ENCODE measurements around the gene SRD5A2.
A peak's percentile ranks its signal among the peaks of the same experiment; 100 is the strongest.

The SRD5A2 gene

DNA sequence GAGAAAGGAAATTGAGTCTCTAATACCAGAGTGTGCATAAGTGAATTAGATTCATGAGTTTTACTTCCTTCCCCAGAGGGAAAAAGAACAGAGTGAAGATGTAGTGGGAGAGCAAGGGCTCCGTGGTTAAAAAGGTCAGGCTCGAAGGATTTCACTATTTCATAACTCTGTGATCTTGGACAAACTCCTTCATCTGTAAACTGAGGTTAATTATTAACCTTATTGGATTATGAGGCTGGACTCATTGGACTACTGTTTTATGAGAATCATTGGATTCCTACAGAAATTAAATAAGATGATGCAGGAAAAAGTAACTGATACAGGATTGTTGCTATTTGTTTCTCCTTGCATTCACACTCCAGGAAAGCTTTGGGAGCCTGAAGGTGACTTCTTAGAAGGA lies 45.0 kb downstream of the SRD5A2 start:
- H3K9me3 ChIP-seq (ENCODE audit: severe bottlenecking): no peaks in the 10 kb centered on the region
- H3K4me1 ChIP-seq (ENCODE audit: insufficient read depth, poor library complexity, severe bottlenecking): peaks cover 5% of the 10 kb centered on the region
- no peak overlapping the region for H3K27ac ChIP-seq (ENCODE audit: poor library complexity, severe bottlenecking)
- H3K36me3 ChIP-seq (ENCODE audit: low read depth): no peaks in the 10 kb centered on the region
- no peaks in the 10 kb centered on the region for H3K27me3 ChIP-seq (ENCODE audit: insufficient read depth, poor library complexity, severe bottlenecking)
- ATAC-seq (ENCODE audit: low read depth): no peak
- H3K4me3 ChIP-seq (ENCODE audit: severe bottlenecking): no peak overlapping the region
- TF ChIP-seq CTCF (IDR thresholded peaks at IDR 0.05; ENCODE audit: poor library complexity, severe bottlenecking): no peak
- no peak for DNase-seq (ENCODE audit: low spot score)

DNA sequence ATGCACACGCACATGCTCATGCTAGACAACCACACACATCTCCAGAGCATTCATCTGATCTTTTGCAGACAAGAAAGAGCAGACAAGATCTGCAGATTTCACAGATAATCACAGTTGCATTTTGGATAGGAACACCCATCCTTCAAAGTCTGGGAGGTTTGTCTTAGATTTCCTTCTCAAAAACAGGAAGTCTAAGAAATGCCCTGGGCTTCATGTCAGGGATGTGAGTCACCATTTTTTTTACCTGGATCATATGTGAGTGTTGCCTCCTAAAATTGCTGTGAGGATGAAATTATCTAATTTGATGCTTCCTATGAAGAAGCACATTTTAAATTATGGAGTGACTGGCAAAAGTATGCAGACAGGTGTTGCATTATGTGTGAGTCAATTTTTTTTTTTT lies 46.1 kb downstream of the SRD5A2 start:
- Histone ChIP-seq H3K9me3 (ENCODE audit: severe bottlenecking) (no peaks in the 10 kb centered on the region), H3K27ac (ENCODE audit: poor library complexity, severe bottlenecking) (peak overlapping the region; percentile 15), H3K36me3 (ENCODE audit: low read depth) (no peaks in the 10 kb centered on the region), H3K27me3 (ENCODE audit: insufficient read depth, poor library complexity, severe bottlenecking) (no peaks in the 10 kb centered on the region), H3K4me3 (ENCODE audit: severe bottlenecking) (no peak overlapping the region), H3K4me1 (ENCODE audit: insufficient read depth, poor library complexity, severe bottlenecking) (peaks cover 5% of the 10 kb centered on the region)
- ATAC-seq (ENCODE audit: low read depth) (peak; percentile 91), DNase-seq (ENCODE audit: low spot score) (no peak)
- TF ChIP-seq CTCF (IDR thresholded peaks at IDR 0.05; ENCODE audit: poor library complexity, severe bottlenecking): no peak

DNA sequence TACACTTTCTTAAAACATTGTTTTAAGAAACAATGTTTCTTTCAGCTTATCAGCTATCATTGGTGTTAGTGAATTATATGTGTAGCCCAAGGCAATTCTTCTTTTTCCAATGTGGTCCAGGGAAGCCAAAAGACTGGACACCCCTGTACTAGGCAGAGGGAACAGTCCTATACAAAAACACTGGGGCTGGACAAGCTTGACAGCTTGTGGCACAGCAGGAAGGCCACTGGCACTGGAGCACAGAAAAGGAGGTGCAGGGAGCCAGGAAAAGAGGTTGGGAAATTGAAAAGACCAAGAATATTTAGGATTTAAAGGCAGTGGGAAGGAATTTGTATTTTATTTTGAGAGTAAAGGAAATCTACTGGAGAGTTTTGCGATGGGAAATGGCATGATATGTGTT lies 47.7 kb downstream of the SRD5A2 start:
- H3K27me3 ChIP-seq (ENCODE audit: insufficient read depth, poor library complexity, severe bottlenecking): no peaks in the 10 kb centered on the region
- ATAC-seq (ENCODE audit: low read depth) (no peak), DNase-seq (ENCODE audit: low spot score) (no peak)
- no peak overlapping the region for H3K27ac ChIP-seq (ENCODE audit: poor library complexity, severe bottlenecking)
- peaks cover 5% of the 10 kb centered on the region for H3K4me1 ChIP-seq (ENCODE audit: insufficient read depth, poor library complexity, severe bottlenecking)
- no peaks in the 10 kb centered on the region for H3K36me3 ChIP-seq (ENCODE audit: low read depth)
- H3K4me3 ChIP-seq (ENCODE audit: severe bottlenecking): no peak overlapping the region
- no peaks in the 10 kb centered on the region for H3K9me3 ChIP-seq (ENCODE audit: severe bottlenecking)
- TF ChIP-seq CTCF (IDR thresholded peaks at IDR 0.05; ENCODE audit: poor library complexity, severe bottlenecking): no peak

GRCh38 chr2:31531101-31531500 lies 49.6 kb downstream of the SRD5A2 start:
- peaks cover 5% of the 10 kb centered on the region for H3K4me1 ChIP-seq (ENCODE audit: insufficient read depth, poor library complexity, severe bottlenecking)
- H3K27ac ChIP-seq (ENCODE audit: poor library complexity, severe bottlenecking): no peak overlapping the region
- H3K4me3 ChIP-seq (ENCODE audit: severe bottlenecking): no peak overlapping the region
- no peaks in the 10 kb centered on the region for H3K36me3 ChIP-seq (ENCODE audit: low read depth)
- DNase-seq (ENCODE audit: low spot score): no peak
- no peak for TF ChIP-seq CTCF (IDR thresholded peaks at IDR 0.05; ENCODE audit: poor library complexity, severe bottlenecking)
- H3K9me3 ChIP-seq (ENCODE audit: severe bottlenecking): no peaks in the 10 kb centered on the region
- H3K27me3 ChIP-seq (ENCODE audit: insufficient read depth, poor library complexity, severe bottlenecking): no peaks in the 10 kb centered on the region
- no peak for ATAC-seq (ENCODE audit: low read depth)

- no peaks in the 10 kb centered on the region for H3K27me3 ChIP-seq (ENCODE audit: insufficient read depth, poor library complexity, severe bottlenecking)
- no peaks in the 10 kb centered on the region for H3K36me3 ChIP-seq (ENCODE audit: low read depth)
- TF ChIP-seq CTCF (IDR thresholded peaks at IDR 0.05; ENCODE audit: poor library complexity, severe bottlenecking): no peak
- DNase-seq (ENCODE audit: low spot score) (no peak), ATAC-seq (ENCODE audit: low read depth) (no peak)
- no peaks in the 10 kb centered on the region for H3K9me3 ChIP-seq (ENCODE audit: severe bottlenecking)
- no peak overlapping the region for H3K27ac ChIP-seq (ENCODE audit: poor library complexity, severe bottlenecking)
- H3K4me3 ChIP-seq (ENCODE audit: severe bottlenecking): no peak overlapping the region
- peaks cover 1% of the 10 kb centered on the region for H3K4me1 ChIP-seq (ENCODE audit: insufficient read depth, poor library complexity, severe bottlenecking)
These were observed 51.5 kb downstream of the SRD5A2 start for GRCh38 chr2:31529256-31529655.
